HepG2 (cell line): ENCODE measurements around the gene PSAP. TPM values are rescaled to one million over a fixed set of nuclear protein-coding genes. Genes with fewer than 3 reads are reported as not detected.
A peak's percentile ranks its signal among the peaks of the same experiment; 100 is the strongest.

Experiments
- ATAC-seq: fragments of 200-7000 bp; cut with Tn5 transposase; 3 replicates; pipeline ENCODE4 v1.9.1; 2020; ENCODE audit warnings: mild to moderate bottlenecking, moderate library complexity
- BruUV-seq: library from RNA; stranded (reverse); fragments of 400-500 nt; replicated peaks from 2 replicates; lab custom pipeline; 2021; lab: Mats Ljungman, UMichigan
- CTCF ChIA-PET: fragments of 300-600 bp; formaldehyde crosslinking; extraction: SDS; loops from one replicate; lab custom pipeline; 2021; ENCODE audit warnings: low total read pairs, inconsistent platforms, low intra/inter-chr PET ratio; lab: Yijun Ruan, JAX
- POLR2A ChIA-PET: fragments of 350-600 bp; sonication (Branson Sonifier 250); formaldehyde crosslinking; loops from one replicate; lab custom pipeline; 2020; ENCODE audit warnings: antibody characterized with exemption, inconsistent platforms; lab: Yijun Ruan, JAX
- DNase-seq: peaks from one replicate; pipeline ENCODE4 v3.0.0-alpha.2; 2015; ENCODE audit warnings: low spot score
- FAIRE-seq: peaks from 3 replicates; lab custom pipeline; 2011; peaks lifted over from hg19 to GRCh38; lab: Jason Lieb, UNC
- H2AFZ ChIP-seq: one replicate; pipeline ENCODE4 v1.6.1; 2011; ENCODE audit warnings: low read length, inconsistent platforms
- H3K27ac ChIP-seq: fragments of 300-600 bp; 3 replicates; pipeline ENCODE4 v1.8.0; 2011; ENCODE audit warnings: mixed run types, mild to moderate bottlenecking, mixed read lengths, low read length, inconsistent platforms; ENCODE audit not compliant: insufficient read depth; ENCODE audit errors: extremely low read length
- H3K27me3 ChIP-seq, 2 experiments: fragments of 200-600 bp in 1 of 2; 2 replicates in 1 of 2; 3 replicates in 1 of 2; pipeline versions ENCODE4 v1.6.0 to v1.8.0; 2011; ENCODE audit warnings: low read length in 2 of 2, mild to moderate bottlenecking in 2 of 2, moderate library complexity in 2 of 2, inconsistent platforms in 1 of 2; ENCODE audit not compliant: insufficient read depth in 2 of 2, control insufficient read depth in 1 of 2
- H3K36me3 ChIP-seq, 2 experiments: fragments of 200-600 bp in 1 of 2; replicated peaks in 1 of 2; 2 replicates in 1 of 2; 3 replicates in 1 of 2; pipeline versions ENCODE4 v1.5.1 to v1.8.0; 2011; ENCODE audit warnings: low read length in 2 of 2, inconsistent platforms in 1 of 2; ENCODE audit not compliant: insufficient read depth in 2 of 2, control insufficient read depth in 1 of 2
- H3K4me1 ChIP-seq: 2 replicates; pipeline ENCODE4 v1.5.1; 2012; ENCODE audit warnings: low read length, inconsistent platforms; ENCODE audit not compliant: insufficient read depth
- H3K4me2 ChIP-seq: 2 replicates; pipeline ENCODE4 v1.6.0; 2011; ENCODE audit warnings: low read depth, low read length, inconsistent platforms
- H3K4me3 ChIP-seq, 3 experiments: fragments of 200-600 bp in 1 of 3; sonication (generic), shearing (Covaris generic) in 1 of 3; replicated peaks in 1 of 3; 2 replicates each; pipeline ENCODE4 v1.5.1; 2011 to 2016; ENCODE audit warnings: low read length in 3 of 3, inconsistent platforms in 2 of 3, low read depth in 2 of 3, mild to moderate bottlenecking in 2 of 3, control low read depth in 1 of 3, mixed read lengths in 1 of 3; ENCODE audit not compliant: insufficient read depth in 1 of 3
- H3K79me2 ChIP-seq: one replicate; pipeline ENCODE4 v1.6.1; 2011; ENCODE audit warnings: low read length, inconsistent platforms; ENCODE audit not compliant: insufficient read depth
- H3K9ac ChIP-seq: 2 replicates; pipeline ENCODE4 v1.6.0; 2011; ENCODE audit warnings: mild to moderate bottlenecking, low read depth, low read length, inconsistent platforms; ENCODE audit not compliant: insufficient read depth
- H3K9me3 ChIP-seq: 2 replicates; pipeline ENCODE4 v1.5.1; 2012; ENCODE audit warnings: mild to moderate bottlenecking, low read length
- H4K20me1 ChIP-seq: 2 replicates; pipeline ENCODE4 v1.6.0; 2011; ENCODE audit warnings: inconsistent platforms, mild to moderate bottlenecking, low read length, moderate library complexity; ENCODE audit not compliant: insufficient read depth
- CEBPG ChIP-seq: IDR thresholded peaks from 2 replicates; pipeline ENCODE4 v1.6.1; 2016
- DNMT1 ChIP-seq: sonication (generic); formaldehyde crosslinking; IDR thresholded peaks from 2 replicates; pipeline ENCODE4 v1.5.1; 2020; ENCODE audit warnings: mild to moderate bottlenecking, missing genetic modification reagents
- GABPB1 ChIP-seq: IDR thresholded peaks from 2 replicates; pipeline ENCODE4 v1.6.1; 2016; ENCODE audit warnings: mild to moderate bottlenecking, missing genetic modification reagents, moderate library complexity, missing compliant biosample characterization
- HES4 ChIP-seq: sonication (generic); formaldehyde crosslinking; IDR thresholded peaks from 2 replicates; pipeline ENCODE4 v1.9.0; 2021; ENCODE audit warnings: mild to moderate bottlenecking, missing genetic modification reagents, borderline replicate concordance
- MIER3 ChIP-seq: IDR thresholded peaks from 2 replicates; pipeline ENCODE4 v1.6.1; 2016; ENCODE audit warnings: missing compliant biosample characterization, borderline replicate concordance
- PRMT3 ChIP-seq: sonication (generic); formaldehyde crosslinking; IDR thresholded peaks from 2 replicates; pipeline ENCODE4 v1.8.1; 2022; ENCODE audit warnings: low read depth, mild to moderate bottlenecking, moderate library complexity, missing genetic modification reagents, borderline replicate concordance
- SOX6 ChIP-seq, 2 experiments: fragments of 450-650 bp in 1 of 2; sonication (generic) in 1 of 2; formaldehyde crosslinking in 1 of 2; IDR thresholded peaks; 2 replicates each; pipeline versions ENCODE4 v1.4.0 to v1.6.1; 2017 to 2020; ENCODE audit warnings: antibody characterized with exemption in 1 of 2, mild to moderate bottlenecking in 1 of 2, missing genetic modification reagents in 1 of 2
- TAF1 ChIP-seq: sonication (generic); formaldehyde crosslinking; IDR thresholded peaks from 2 replicates; pipeline ENCODE4 v1.4.0; 2020; ENCODE audit warnings: missing genetic modification reagents
- ZNF224 ChIP-seq: sonication (generic); formaldehyde crosslinking; IDR thresholded peaks from 2 replicates; pipeline ENCODE4 v1.5.0; 2020; ENCODE audit warnings: mild to moderate bottlenecking, missing genetic modification reagents
- ZNF354B ChIP-seq: sonication (generic); formaldehyde crosslinking; IDR thresholded peaks from 2 replicates; pipeline ENCODE4 v1.8.0; 2022; ENCODE audit warnings: mild to moderate bottlenecking, missing genetic modification reagents
- ZNF512 ChIP-seq: sonication (generic); formaldehyde crosslinking; IDR thresholded peaks from 2 replicates; pipeline ENCODE4 v1.4.0; 2020; ENCODE audit warnings: mild to moderate bottlenecking, missing genetic modification reagents
- ZNF512B ChIP-seq: sonication (generic); formaldehyde crosslinking; IDR thresholded peaks from 2 replicates; pipeline ENCODE4 v1.5.1; 2020; ENCODE audit warnings: missing genetic modification reagents, mild to moderate bottlenecking, borderline replicate concordance
- ZNF605 ChIP-seq: sonication (generic); formaldehyde crosslinking; IDR thresholded peaks from 2 replicates; pipeline ENCODE4 v1.8.0; 2022; ENCODE audit warnings: mild to moderate bottlenecking, missing genetic modification reagents
- ZNF672 ChIP-seq: sonication (generic); formaldehyde crosslinking; IDR thresholded peaks from 2 replicates; pipeline ENCODE4 v1.8.1; 2022; ENCODE audit warnings: missing genetic modification reagents
- ZNF775 ChIP-seq: sonication (generic); formaldehyde crosslinking; IDR thresholded peaks from 2 replicates; pipeline ENCODE4 v1.4.0; 2020; ENCODE audit warnings: missing genetic modification reagents, mild to moderate bottlenecking, moderate library complexity, borderline replicate concordance
- ZNF780A ChIP-seq: sonication (generic); formaldehyde crosslinking; IDR thresholded peaks from 2 replicates; pipeline ENCODE4 v1.8.0; 2022; ENCODE audit warnings: mild to moderate bottlenecking, missing genetic modification reagents, moderate library complexity
- ZNF800 ChIP-seq: sonication (generic); formaldehyde crosslinking; IDR thresholded peaks from 2 replicates; pipeline ENCODE4 v1.4.0; 2020; ENCODE audit warnings: missing genetic modification reagents
- ZNF878 ChIP-seq: sonication (generic); formaldehyde crosslinking; IDR thresholded peaks from 2 replicates; pipeline ENCODE4 v1.8.1; 2023; ENCODE audit warnings: mild to moderate bottlenecking, missing genetic modification reagents, moderate library complexity
- WGBS: methylation state at CpG from one replicate; pipeline ENCODE4 v1.1.6; 2017; ENCODE audit warnings: low lambda C conversion rate; 5-methylcytosine and 5-hydroxymethylcytosine counted together
- in situ Hi-C: cut with HindIII; loops from 2 replicates; pipeline ENCODE4 v1.10.0; 2017; ENCODE audit warnings: low pct_unique_long_range_greater_than_20kb; ENCODE audit not compliant: extremely low pct_ligation_motif_present
- intact Hi-C: fragments of 100-400 bp; cut with micrococcal nuclease; formaldehyde crosslinking; loops from one replicate; pipeline ENCODE4 v1.10.0; 2022; ENCODE audit not compliant: unreplicated experiment
- polyA plus RNA-seq, 8 experiments: library from polyadenylated mRNA; depleted of rRNA in 3 of 8; stranded (reverse) in 7 of 8; unstranded in 1 of 8; fragments of >200 nt; fragmentation: Illumina TruSeq in 4 of 8; extraction: Trizol in 4 of 8; gene quantifications; 2 replicates each; pipeline versions ENCODE4 v1.2.1 to v1.2.3, GENCODE V29; 2011 to 2016; ENCODE audit warnings: low read depth in 4 of 8, missing spikeins in 1 of 8, mixed read lengths in 1 of 8; ENCODE audit not compliant: insufficient read depth in 1 of 8
- total RNA-seq, 5 experiments: library from RNA; depleted of rRNA; stranded (reverse); fragments of >200 nt; fragmentation: Illumina TruSeq; extraction: Trizol; gene quantifications; 2 replicates each; pipeline ENCODE4 v1.2.3, GENCODE V29; 2016; ENCODE audit warnings: low read depth in 1 of 5

The PSAP gene
- total and polyA plus RNA-seq, 2 of the 13 experiments (the other 11 are each of a cell fraction or from before 2014, with no cell fraction given) = 323 to 643 TPM

GRCh38 chr10:71888623-71889387, 37.8 kb upstream of the PSAP start:
- H3K27ac ChIP-seq = no peak overlapping the region
- peaks cover 39% of the 10 kb centered on the region for H3K4me1 ChIP-seq
- intact Hi-C loops = no loop called here
- in situ Hi-C loops = no loop called here
- POLR2A ChIA-PET = no interaction called here
- H3K27me3 ChIP-seq = peaks cover 3 to 30% of the 10 kb centered on the region in 2 experiments; a peak in 4 of 5 replicates
- CTCF ChIA-PET = no interaction called here
- H3K9me3 ChIP-seq = no peaks in the 10 kb centered on the region
- ATAC-seq (peak; percentile 79), DNase-seq (no peak), FAIRE-seq (no peak)
- no peaks in the 10 kb centered on the region for H3K79me2 ChIP-seq
- 7% methylated on average over 26 of the region's 48 CpGs for WGBS
- H4K20me1 ChIP-seq = no peaks in the 10 kb centered on the region
- no TSS peak for BruUV-seq
- no peak overlapping the region for H3K9ac ChIP-seq
- peak overlapping the region; percentile 54 for H2AFZ ChIP-seq
- peak overlapping the region; percentile 90 for H3K4me2 ChIP-seq
- H3K36me3 ChIP-seq = no peaks in the 10 kb centered on the region
- H3K4me3 ChIP-seq = peak overlapping the region; percentile 24 to 69 (median 50)
- TF ChIP-seq ZNF354B (no peak), GABPB1 (CRISPR knock-in tag) (peak; percentile 51; the same call in 1 of the 2 replicates), TAF1 (CRISPR knock-in tag) (no peak), MIER3 (no peak), SOX6 (IDR thresholded peaks at IDR 0.05) (no peak), SOX6 (CRISPR knock-in tag; IDR thresholded peaks at IDR 0.05) (0 out of 2 replicates have a peak, but pooled peaks have one; percentile 10), ZNF512 (CRISPR knock-in tag) (0 out of 2 replicates have a peak, but pooled peaks have one; percentile 69), ZNF512B (CRISPR knock-in tag) (0 out of 2 replicates have a peak, but pooled peaks have one; percentile 50), ZNF224 (no peak), ZNF780A (CRISPR knock-in tag) (no peak), HES4 (CRISPR knock-in tag) (0 out of 2 replicates have a peak, but pooled peaks have one; percentile 37), ZNF775 (CRISPR knock-in tag) (no peak), PRMT3 (no peak), CEBPG (CRISPR knock-in tag) (peak; percentile 90), ZNF878 (CRISPR knock-in tag) (no peak), ZNF605 (peak; percentile 22; the same call in 1 of the 2 replicates), ZNF672 (CRISPR knock-in tag) (no peak), DNMT1 (CRISPR knock-in tag) (no peak), ZNF800 (CRISPR knock-in tag) (peak; percentile 99)
